ENCODE measurements around the gene NRBF2. TPM values are rescaled to one million over a fixed set of nuclear protein-coding genes. Genes with fewer than 3 reads are reported as not detected.
"Not testable (repeated sequence)": the region's sequence is repeated elsewhere in the genome, so short reads cannot be mapped to it uniquely, and the experiment has no call there.

NRBF2 gene
- total RNA-seq, result 10 to 100 TPM; 25.1 to 26.8 TPM

- H3K4me1 Mint-ChIP-seq, result peaks cover 35% of the 10 kb centered on the region
- POLR2A ChIA-PET, result interaction anchor here (0.8 to 3.9 kb wide), 21 partner anchors 9 to 605 kb away, joined by 3 to 34 read pairs (median 4); partner anchors contain the start of genes ADO and EGR2
- peaks cover 12% of the 10 kb centered on the region for H3K9me3 Mint-ChIP-seq
- CTCF ChIA-PET, result interaction anchor here (0.9 to 6.0 kb wide), 6 partner anchors 8 to 587 kb away, joined by 3 to 35 read pairs (median 6); partner anchors contain the start of gene ADO
- peak; percentile 98 for DNase-seq
- peak within 1 kb of the TSS; percentile 95 for H3K27ac Mint-ChIP-seq
- H3K27me3 Mint-ChIP-seq, result no peaks in the 10 kb centered on the region
- H3K4me3 Mint-ChIP-seq, result peak within 1 kb of the TSS; percentile 91
- H3K36me3 Mint-ChIP-seq (ENCODE audit: low read depth), result peaks cover 25% of the 10 kb centered on the region
Measured at GRCh38 chr10:63133056-63133820, at the start of gene NRBF2. Gene NRBF2 (plus strand): TSS chr10:63133328. CDS start chr10:63133471, 143 bp downstream.

DNA sequence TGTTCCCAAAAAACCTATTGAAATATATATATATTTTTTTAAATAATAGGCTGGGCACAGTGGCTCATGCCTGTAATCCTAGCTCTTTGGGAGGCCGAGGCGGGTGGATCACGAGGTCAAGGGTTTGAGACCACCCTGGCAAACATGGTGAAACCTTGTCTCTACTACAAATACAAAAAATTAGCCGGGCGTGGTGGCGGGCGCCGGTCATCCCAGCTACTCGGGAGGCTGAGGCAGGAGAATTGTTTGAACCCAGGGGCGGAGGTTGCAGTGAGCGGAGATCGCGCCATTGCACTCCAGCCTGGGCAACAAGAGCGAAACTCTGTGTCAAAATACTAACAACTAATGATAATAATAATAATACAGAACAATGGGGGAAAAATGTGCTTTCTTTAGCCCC is 49.7 kb upstream of the NRBF2 start:
- H3K27ac Mint-ChIP-seq; H3K4me3 Mint-ChIP-seq; H3K36me3 Mint-ChIP-seq (ENCODE audit: low read depth); DNase-seq; H3K4me1 Mint-ChIP-seq; H3K9me3 Mint-ChIP-seq: not testable (repeated sequence)
- ChIA-PET CTCF (interaction anchor here (0.6 to 3.5 kb wide), 9 partner anchors 19 to 646 kb away, joined by 3 to 14 read pairs (median 6); partner anchors contain the start of gene EGR2), POLR2A (interaction anchor here (1.2 kb wide), 1 partner anchor 74 kb away, joined by 3 read pairs; no protein-coding TSS in a partner anchor)
- peaks cover 20% of the 10 kb centered on the region for H3K27me3 Mint-ChIP-seq

GRCh38 chr10:63083904-63084689 is 49.0 kb upstream of the NRBF2 start:
- no peaks in the 10 kb centered on the region for H3K4me1 Mint-ChIP-seq
- no peak overlapping the region for H3K27ac Mint-ChIP-seq
- no peaks in the 10 kb centered on the region for H3K36me3 Mint-ChIP-seq (ENCODE audit: low read depth)
- no peaks in the 10 kb centered on the region for H3K9me3 Mint-ChIP-seq
- CTCF ChIA-PET, result interaction anchor here (0.5 to 3.5 kb wide), 12 partner anchors 11 to 647 kb away, joined by 3 to 14 read pairs (median 4); partner anchors contain the start of gene EGR2
- H3K4me3 Mint-ChIP-seq, result no peak overlapping the region
- H3K27me3 Mint-ChIP-seq, result peaks cover 22% of the 10 kb centered on the region
- POLR2A ChIA-PET, result interaction anchor here (1.2 kb wide), 1 partner anchor 74 kb away, joined by 3 read pairs; no protein-coding TSS in a partner anchor
- peak; percentile 37 for DNase-seq

DNA sequence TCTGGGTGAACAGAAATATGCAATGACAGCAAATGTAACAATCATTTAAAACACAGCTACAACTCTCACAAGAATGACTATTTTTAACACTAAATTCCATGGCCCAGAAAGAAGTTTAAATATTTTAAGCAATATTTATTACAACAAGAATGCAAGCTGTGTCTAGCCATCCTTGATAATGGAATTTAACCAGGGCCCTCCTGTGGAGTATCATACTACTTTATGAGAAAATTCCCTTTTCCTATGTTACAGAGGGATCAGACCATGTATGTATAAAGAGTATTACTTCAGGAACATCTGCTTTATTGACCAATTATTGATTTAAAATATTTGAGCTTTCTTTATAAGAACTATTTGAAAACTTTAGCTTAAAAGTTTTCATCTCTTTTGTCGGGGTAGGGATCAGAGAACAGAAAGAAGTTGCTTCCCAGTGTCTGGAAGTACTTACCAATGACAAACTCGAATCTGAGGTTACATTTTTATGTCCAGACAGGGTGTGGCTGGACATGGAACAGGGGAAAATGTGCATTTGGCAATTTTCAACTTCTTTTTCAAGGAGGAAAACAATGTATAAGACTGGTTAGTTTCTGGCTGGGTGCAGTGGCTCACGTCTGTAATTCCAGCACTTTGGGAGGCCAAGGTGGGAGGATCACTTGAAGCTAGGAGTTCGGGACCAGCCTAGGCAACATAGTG is 48.3 kb upstream of the NRBF2 start:
- Mint-ChIP-seq H3K27me3 (peaks cover 22% of the 10 kb centered on the region), H3K9me3 (no peaks in the 10 kb centered on the region), H3K4me1 (no peaks in the 10 kb centered on the region), H3K4me3 (no peak overlapping the region), H3K27ac (no peak overlapping the region), H3K36me3 (ENCODE audit: low read depth) (no peaks in the 10 kb centered on the region)
- POLR2A ChIA-PET, result no interaction called here
- CTCF ChIA-PET, result interaction anchor here (0.8 to 3.5 kb wide), 6 partner anchors 10 to 647 kb away, joined by 3 to 14 read pairs (median 12); no protein-coding TSS in a partner anchor
- DNase-seq, result no peak

GRCh38 chr10:63093227-63093626 is 39.9 kb upstream of the NRBF2 start:
- Mint-ChIP-seq H3K4me3 (no peak overlapping the region), H3K4me1 (no peaks in the 10 kb centered on the region), H3K9me3 (no peaks in the 10 kb centered on the region), H3K27me3 (peaks cover 6% of the 10 kb centered on the region), H3K27ac (no peak overlapping the region), H3K36me3 (ENCODE audit: low read depth) (no peaks in the 10 kb centered on the region)
- CTCF ChIA-PET, result no interaction called here
- POLR2A ChIA-PET, result no interaction called here
- DNase-seq, result no peak

GRCh38 chr10:63094405-63094804 is 38.7 kb upstream of the NRBF2 start:
- Mint-ChIP-seq H3K27me3 (peaks cover 3% of the 10 kb centered on the region), H3K4me3 (no peak overlapping the region), H3K36me3 (ENCODE audit: low read depth) (no peaks in the 10 kb centered on the region), H3K27ac (no peak overlapping the region), H3K4me1 (no peaks in the 10 kb centered on the region), H3K9me3 (no peaks in the 10 kb centered on the region)
- DNase-seq, result no peak
- ChIA-PET CTCF (interaction anchor here (1.5 kb wide), 1 partner anchor 10 kb away, joined by 3 read pairs; no protein-coding TSS in a partner anchor), POLR2A (no interaction called here)

- Mint-ChIP-seq H3K36me3 (ENCODE audit: low read depth) (no peaks in the 10 kb centered on the region), H3K27ac (no peak overlapping the region), H3K4me3 (no peak overlapping the region), H3K27me3 (peaks cover 3% of the 10 kb centered on the region), H3K4me1 (no peaks in the 10 kb centered on the region), H3K9me3 (no peaks in the 10 kb centered on the region)
- CTCF ChIA-PET, result interaction anchor here (1.5 kb wide), 1 partner anchor 10 kb away, joined by 3 read pairs; no protein-coding TSS in a partner anchor
- POLR2A ChIA-PET, result no interaction called here
- DNase-seq, result no peak
Measured at GRCh38 chr10:63094881-63095280, 38.2 kb upstream of the NRBF2 start.

DNA sequence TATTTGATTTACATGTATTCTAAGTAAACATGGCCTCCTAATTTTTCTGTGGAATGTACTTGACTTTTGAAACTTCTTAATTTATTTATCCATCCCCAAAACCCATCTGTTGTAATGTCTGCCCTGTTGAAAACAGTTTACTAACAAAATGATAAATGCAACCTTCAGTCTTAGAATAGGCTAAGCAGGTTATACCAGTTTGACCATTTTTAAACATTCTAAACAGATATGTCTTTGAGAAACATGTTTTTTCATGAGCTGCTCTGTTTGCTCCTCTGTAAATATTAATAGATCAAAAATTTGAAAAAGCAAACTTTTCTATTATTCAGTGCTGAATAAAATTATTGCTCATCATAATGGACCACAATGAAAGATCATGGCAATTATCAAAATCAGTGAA is 33.4 kb upstream of the NRBF2 start:
- peaks cover 6% of the 10 kb centered on the region for H3K27me3 Mint-ChIP-seq
- POLR2A ChIA-PET, result no interaction called here

DNA sequence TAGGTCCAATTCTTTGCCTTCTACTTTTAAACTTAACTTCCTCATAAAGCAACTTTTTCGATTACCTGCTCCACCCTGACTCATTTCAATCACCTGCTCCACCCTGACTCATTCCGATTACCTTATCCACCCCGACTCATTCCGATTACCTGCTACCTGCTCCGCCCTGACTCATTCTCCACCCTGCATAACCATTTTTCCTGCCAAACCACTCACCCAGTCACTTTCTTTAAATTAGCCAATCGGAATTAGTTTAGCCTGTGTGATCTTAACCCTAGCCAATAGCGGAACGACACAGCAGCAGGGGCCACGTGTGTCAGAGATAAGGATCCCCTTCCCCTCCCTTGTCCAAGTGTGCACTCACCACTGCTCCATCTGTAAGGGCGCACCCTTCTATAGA is 32.0 kb upstream of the NRBF2 start:
- peaks cover 20% of the 10 kb centered on the region for H3K4me1 Mint-ChIP-seq
- DNase-seq; H3K9me3 Mint-ChIP-seq; H3K36me3 Mint-ChIP-seq (ENCODE audit: low read depth); CTCF ChIA-PET; H3K27me3 Mint-ChIP-seq; POLR2A ChIA-PET; H3K27ac Mint-ChIP-seq; H3K4me3 Mint-ChIP-seq: not testable (repeated sequence)

More for the DNA sequence above, 33.4 kb upstream of the NRBF2 start:
- no peak overlapping the region for H3K4me3 Mint-ChIP-seq
- CTCF ChIA-PET, result no interaction called here
- H3K9me3 Mint-ChIP-seq, result peaks cover 2% of the 10 kb centered on the region
- H3K36me3 Mint-ChIP-seq (ENCODE audit: low read depth), result no peaks in the 10 kb centered on the region
- DNase-seq, result no peak
- H3K4me1 Mint-ChIP-seq, result peaks cover 18% of the 10 kb centered on the region
- H3K27ac Mint-ChIP-seq, result no peak overlapping the region

DNA sequence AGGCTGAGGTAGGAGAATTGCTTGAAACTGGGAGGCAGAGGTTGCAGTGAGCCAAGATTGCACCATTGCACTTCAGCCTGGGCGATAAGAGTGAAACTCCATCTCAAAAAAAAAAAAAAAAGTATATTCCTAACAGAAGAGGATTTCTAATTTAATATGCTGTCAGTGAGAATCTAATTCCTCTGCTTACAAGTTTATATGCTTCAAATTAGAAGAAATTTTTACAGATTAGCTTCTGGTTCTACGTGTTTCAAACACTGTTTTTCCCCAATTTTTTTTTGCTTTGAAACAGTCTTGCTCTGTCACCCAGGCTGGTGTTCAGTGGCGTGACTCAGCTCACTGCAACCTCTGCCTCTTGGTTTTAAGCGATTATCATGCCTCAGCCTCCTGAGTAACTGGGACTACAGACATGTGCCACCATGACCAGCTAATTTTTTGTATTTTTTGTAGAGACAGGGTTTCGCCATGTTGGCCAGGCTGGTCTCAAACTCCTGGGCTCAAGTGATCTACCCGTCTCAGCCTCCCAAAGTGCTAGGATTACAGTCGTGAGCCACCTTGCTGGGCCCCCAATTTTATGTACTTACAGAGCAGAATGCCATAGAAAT is 30.7 kb upstream of the NRBF2 start:
- H3K27me3 Mint-ChIP-seq; CTCF ChIA-PET; H3K9me3 Mint-ChIP-seq; H3K4me3 Mint-ChIP-seq; POLR2A ChIA-PET; H3K27ac Mint-ChIP-seq; H3K36me3 Mint-ChIP-seq (ENCODE audit: low read depth): not testable (repeated sequence)
- peak; percentile 18 for DNase-seq
- H3K4me1 Mint-ChIP-seq, result peaks cover 24% of the 10 kb centered on the region

GRCh38 chr10:63103178-63103577 is 29.9 kb upstream of the NRBF2 start:
- POLR2A ChIA-PET; H3K27ac Mint-ChIP-seq; H3K9me3 Mint-ChIP-seq; DNase-seq; H3K4me3 Mint-ChIP-seq; CTCF ChIA-PET; H3K36me3 Mint-ChIP-seq (ENCODE audit: low read depth); H3K27me3 Mint-ChIP-seq: not testable (repeated sequence)
- peaks cover 24% of the 10 kb centered on the region for H3K4me1 Mint-ChIP-seq

- H3K36me3 Mint-ChIP-seq (ENCODE audit: low read depth), result no peaks in the 10 kb centered on the region
- H3K4me3 Mint-ChIP-seq, result no peak overlapping the region
- peaks cover 5% of the 10 kb centered on the region for H3K27me3 Mint-ChIP-seq
- H3K27ac Mint-ChIP-seq, result no peak overlapping the region
- H3K4me1 Mint-ChIP-seq, result peaks cover 24% of the 10 kb centered on the region
- ChIA-PET POLR2A (interaction anchor here (1.8 kb wide), 1 partner anchor 29 kb away, joined by 9 read pairs; the partner anchor contains the start of gene NRBF2), CTCF (interaction anchor here (1.6 kb wide), 1 partner anchor 12 kb away, joined by 4 read pairs; no protein-coding TSS in a partner anchor)
- peaks cover 2% of the 10 kb centered on the region for H3K9me3 Mint-ChIP-seq
- peak; percentile 63 for DNase-seq
Measured at GRCh38 chr10:63103971-63104409, 29.1 kb upstream of the NRBF2 start.
